Metanephros (tissue), 1 donor: ENCODE results near the gene STAT5B. TPM values are rescaled to one million over a fixed set of nuclear protein-coding genes. Genes with fewer than 3 reads are reported as not detected.

Experiments used
- total RNA-seq: library from RNA; depleted of rRNA; stranded (reverse); fragments of >200 nt; gene quantifications from one replicate; pipeline ENCODE4 v1.2.3, GENCODE V29; 2014

The STAT5B gene
- 53.7 TPM for total RNA-seq

GRCh38 chr17:42276359-42276608 is at the start of gene STAT5B:
TSS of gene STAT5B (minus strand) at chr17:42276391. CDS start at chr17:42232127, 44,264 bp downstream.

GRCh38 chr17:42287977-42288802 is 12.0 kb upstream of the STAT5B start, which contains the start of gene STAT5A:
TSS of gene STAT5A (plus strand) at chr17:42288498. CDS start at chr17:42289412, 914 bp downstream.

GRCh38 chr17:42193969-42194899 is 82.0 kb downstream of the STAT5B start, which contains the start of gene GHDC:
TSS of gene GHDC (minus strand) at chr17:42194494. CDS start at chr17:42193581, 913 bp downstream.

GRCh38 chr17:42184713-42185620 is 91.2 kb downstream of the STAT5B start, which contains the start of gene HCRT:
TSS of gene HCRT (minus strand) at chr17:42185452. CDS start at chr17:42185365, 87 bp downstream.

DNA sequence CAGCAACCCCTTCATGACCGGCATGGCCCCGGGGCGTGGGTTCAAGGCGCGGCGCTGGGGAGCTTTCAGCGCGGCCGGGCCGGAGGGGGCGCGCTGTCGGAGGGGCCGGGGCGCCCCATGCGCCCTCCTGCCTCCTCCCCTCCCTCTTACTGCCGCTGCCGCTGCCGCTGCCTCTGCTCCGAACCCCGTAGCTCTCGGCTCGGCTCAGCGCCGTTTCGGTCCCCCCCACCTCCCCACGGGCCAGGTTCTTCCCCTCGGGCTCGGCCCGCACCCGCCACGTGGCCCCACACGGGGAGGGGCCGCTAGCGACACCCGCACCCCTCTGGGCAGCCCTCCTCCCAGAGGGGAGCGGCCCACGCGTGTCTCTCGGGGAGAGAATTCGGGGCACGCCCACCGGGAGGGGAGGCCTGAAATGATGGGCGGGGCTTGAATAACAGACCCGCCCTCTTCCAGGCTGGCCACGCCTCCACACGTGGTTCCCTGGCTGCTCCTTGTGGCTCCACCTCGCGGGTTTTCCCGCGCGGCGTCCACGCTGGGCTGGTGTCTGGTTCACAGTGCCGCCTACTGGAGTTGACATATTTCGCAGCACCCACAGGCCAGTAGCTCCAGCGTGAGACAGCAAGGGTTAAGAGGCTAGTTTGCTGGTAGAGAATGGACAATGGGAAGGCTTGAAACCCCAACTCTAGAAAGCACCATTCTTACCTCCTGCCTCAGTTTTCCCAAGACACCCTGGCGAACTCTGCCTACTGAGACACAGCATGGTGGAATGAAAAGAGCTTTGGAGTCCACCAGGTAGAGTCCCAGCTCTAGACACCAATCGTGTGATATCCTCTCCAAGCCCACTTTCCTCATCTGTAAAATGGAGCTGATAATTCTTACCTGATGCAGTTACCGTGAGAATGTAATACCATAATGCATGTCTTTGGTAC is 95.0 kb downstream of the STAT5B start, which contains the start of gene KCNH4:
KCNH4 (minus strand) TSS at position 221 of the 929 bp plus-strand sequence; CDS start at position 24, 197 bp downstream.

Other genes starting within 250 kb of the STAT5B start
- 6.7 TPM for gene C17orf113, start 225.8 kb downstream of the STAT5B start, total RNA-seq
- gene ZNF385C, start 177.9 kb downstream of the STAT5B start, total RNA-seq = 1.5 TPM
- gene DHX58, start 163.7 kb downstream of the STAT5B start, total RNA-seq = 10.0 TPM
- 34.3 TPM for gene KAT2A, start 155.0 kb downstream of the STAT5B start, total RNA-seq
- 0.23 TPM for gene HSPB9, start 153.6 kb downstream of the STAT5B start, total RNA-seq
- 80.1 TPM for gene RAB5C, start 121.4 kb downstream of the STAT5B start, total RNA-seq
- gene KCNH4, start 95.2 kb downstream of the STAT5B start, total RNA-seq = not detected
- gene HCRT, start 90.9 kb downstream of the STAT5B start, total RNA-seq = not detected
- gene GHDC, start 81.9 kb downstream of the STAT5B start, total RNA-seq = 23.6 TPM
- 24.3 TPM for gene STAT5A, start 12.1 kb upstream of the STAT5B start, total RNA-seq
- 125 TPM for gene STAT3, start 112.1 kb upstream of the STAT5B start, total RNA-seq
- 111 TPM for gene CAVIN1, start 146.9 kb upstream of the STAT5B start, total RNA-seq
- gene ATP6V0A1, start 182.5 kb upstream of the STAT5B start, total RNA-seq = 61.6 TPM